ENCODE results near the gene MAP4K5.

- TF ChIP-seq CTCF (IDR thresholded peaks at IDR 0.05) = no peak
- no peak for TF ChIP-seq POLR2A (IDR thresholded peaks at IDR 0.05)
These were observed 106.6 kb downstream of the MAP4K5 start for GRCh38 chr14:50425816-50426215.
